ENCODE measurements around the gene STX7.

GRCh38 chr6:132475925-132476324, 37.0 kb downstream of the STX7 start:
- no peak for TF ChIP-seq RAD21 (IDR thresholded peaks at IDR 0.05; ENCODE audit: low read depth)
- no peak for TF ChIP-seq CTCF (IDR thresholded peaks at IDR 0.05 in 2 of 3, conservative IDR thresholded peaks at IDR 0.05 in 1 of 3; ENCODE audit: borderline replicate concordance in 1 of 3, insufficient read depth in 1 of 3, low read depth in 2 of 3, low read length in 2 of 3)
- TF ChIP-seq POLR2A (IDR thresholded peaks at IDR 0.05; ENCODE audit: borderline replicate concordance, extremely low read depth, insufficient read depth, insufficient read length) = no peak
